Measurements from ENCODE around the gene CASP7.

Gene CASP7

GRCh38 chr10:113665806-113666354, 13.8 kb upstream of the CASP7 start:
- DNase-seq (ENCODE audit: low read depth in 2 of 2, low spot score in 1 of 2): no peak

- DNase-seq (ENCODE audit: low read depth in 2 of 2, low spot score in 1 of 2): no peak
These were observed 12.9 kb upstream of the CASP7 start for GRCh38 chr10:113666682-113667252.

GRCh38 chr10:113680190-113681111, 739 bp downstream of the CASP7 start:
- no peak for DNase-seq (ENCODE audit: low read depth in 2 of 2, low spot score in 1 of 2)

- no peak for DNase-seq (ENCODE audit: low read depth in 2 of 2, low spot score in 1 of 2)
These were observed 2.1 kb downstream of the CASP7 start for GRCh38 chr10:113681533-113682470.

DNA sequence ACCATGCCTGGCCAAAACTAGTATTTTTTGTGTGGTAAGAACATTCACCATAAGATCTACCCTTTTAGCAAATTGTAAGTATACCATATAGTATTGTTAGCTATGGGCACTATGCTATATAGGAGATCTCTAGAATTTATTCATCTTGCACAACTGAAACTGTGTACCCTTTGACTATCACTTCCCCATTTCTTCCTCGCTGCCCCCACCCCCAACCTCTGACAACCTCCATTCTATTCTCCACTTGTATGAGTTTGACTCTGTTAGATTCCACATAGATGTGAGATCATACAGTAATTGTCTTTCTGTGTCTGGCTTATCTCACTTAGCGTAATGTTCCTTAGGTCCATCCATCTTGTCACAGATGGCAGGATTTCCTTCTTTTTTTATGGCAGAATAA, 3.6 kb downstream of the CASP7 start:
- no peak for DNase-seq (ENCODE audit: low read depth in 2 of 2, low spot score in 1 of 2)

DNA sequence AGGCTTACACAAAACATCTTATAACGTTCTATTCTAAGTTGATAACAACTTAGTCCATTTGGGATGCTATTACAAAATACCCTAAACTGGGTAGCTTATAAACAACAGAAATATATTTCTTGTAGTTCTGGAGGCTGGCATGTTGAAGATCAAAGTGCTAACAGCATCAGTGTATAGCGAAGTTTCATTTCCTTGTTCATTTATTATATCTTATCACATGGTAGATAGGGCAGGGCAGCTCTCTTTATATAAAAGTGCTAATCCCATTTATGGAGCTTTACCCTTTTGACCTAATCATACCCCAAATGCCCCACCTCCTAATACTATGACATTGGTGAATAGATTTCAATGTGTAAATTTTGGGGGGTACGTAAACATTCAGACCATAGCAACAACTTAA, 6.3 kb downstream of the CASP7 start:
- DNase-seq (ENCODE audit: low read depth in 2 of 2, low spot score in 1 of 2): no peak

- DNase-seq (ENCODE audit: low read depth in 2 of 2, low spot score in 1 of 2): no peak
These were observed 7.3 kb downstream of the CASP7 start for GRCh38 chr10:113687037-113687436.

- DNase-seq (ENCODE audit: low read depth in 2 of 2, low spot score in 1 of 2): no peak
These were observed 9.3 kb downstream of the CASP7 start for GRCh38 chr10:113689057-113689456.

DNA sequence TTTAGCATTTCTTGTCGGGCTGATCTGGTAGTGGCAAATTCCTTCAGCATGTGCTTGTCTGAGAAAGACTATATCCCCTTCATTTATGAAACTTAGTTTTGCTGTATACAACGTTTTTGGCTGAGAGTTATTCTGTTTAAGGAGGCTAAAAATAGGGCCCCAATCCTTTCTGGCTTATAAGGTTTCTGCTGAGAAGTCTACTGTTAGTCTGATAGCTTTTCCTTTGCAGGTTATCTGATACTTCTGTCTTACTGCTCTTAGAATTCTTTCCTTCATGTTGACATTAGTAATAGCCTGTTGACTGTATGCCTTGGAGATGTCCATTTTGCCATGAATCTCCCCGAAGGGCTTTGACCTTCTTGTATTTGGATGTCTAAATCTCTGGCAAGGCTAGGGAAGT, 9.9 kb downstream of the CASP7 start:
- DNase-seq (ENCODE audit: low read depth in 2 of 2, low spot score in 1 of 2): no peak

DNA sequence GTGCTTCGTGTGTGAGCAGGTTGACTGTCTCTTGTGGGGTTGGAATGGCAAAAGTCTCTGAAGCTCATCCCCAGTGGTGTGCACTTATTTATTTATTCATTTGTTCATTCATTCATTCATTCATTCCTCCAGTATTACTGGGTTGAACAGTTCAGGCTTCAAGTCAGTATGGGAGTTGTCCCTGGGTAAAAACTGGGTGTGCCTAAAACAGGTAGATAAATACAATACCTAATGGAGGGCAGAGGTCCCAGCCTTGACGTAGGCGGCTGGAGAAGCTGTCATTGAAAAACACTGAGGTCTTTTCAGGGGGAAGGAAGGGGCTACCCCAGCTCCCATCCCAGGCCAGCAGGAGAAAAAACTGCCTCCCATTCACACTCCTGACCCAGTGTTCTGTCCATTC, 11.0 kb downstream of the CASP7 start:
- no peak for DNase-seq (ENCODE audit: low read depth in 2 of 2, low spot score in 1 of 2)

DNA sequence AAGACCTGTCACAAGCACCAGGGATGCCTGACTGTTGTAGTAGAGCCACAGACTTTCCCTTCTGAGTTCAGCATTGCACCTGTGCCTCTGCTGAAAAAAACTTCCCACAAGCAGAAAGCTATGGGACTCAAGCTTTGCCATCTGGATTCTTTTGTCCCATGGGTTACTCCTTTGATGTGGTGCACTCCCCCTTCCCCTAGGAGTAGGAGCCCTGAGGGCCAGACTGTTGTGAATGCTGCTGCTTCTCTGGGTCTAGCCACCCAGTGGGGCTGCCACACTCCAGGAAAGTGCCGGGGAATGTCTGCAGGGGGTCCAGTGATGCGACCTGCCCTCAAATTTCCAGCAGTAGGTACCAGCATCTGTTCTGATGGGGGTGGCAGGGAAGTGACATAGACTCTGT, 11.7 kb downstream of the CASP7 start:
- no peak for DNase-seq (ENCODE audit: low read depth in 2 of 2, low spot score in 1 of 2)

DNA sequence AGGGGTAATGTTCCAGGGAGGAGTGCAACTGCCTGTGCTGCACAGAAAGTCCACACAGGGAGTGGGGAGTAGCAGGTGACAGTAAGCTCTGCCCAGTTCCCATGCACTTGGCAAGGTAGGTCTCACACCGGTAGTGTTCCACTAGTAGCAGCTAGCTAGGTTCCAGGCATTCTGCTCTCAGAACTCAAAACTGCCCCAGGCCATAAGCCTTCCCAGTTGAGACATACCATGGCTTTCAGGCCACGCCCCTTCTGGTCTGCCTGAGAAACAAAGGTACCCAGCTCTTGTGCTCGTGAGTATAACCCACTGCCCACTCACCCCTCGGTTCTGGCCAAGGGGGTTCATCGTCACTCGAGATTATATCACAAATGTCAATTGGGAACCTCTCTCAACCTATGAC, 12.6 kb downstream of the CASP7 start:
- DNase-seq (ENCODE audit: low read depth in 2 of 2, low spot score in 1 of 2): no peak

DNA sequence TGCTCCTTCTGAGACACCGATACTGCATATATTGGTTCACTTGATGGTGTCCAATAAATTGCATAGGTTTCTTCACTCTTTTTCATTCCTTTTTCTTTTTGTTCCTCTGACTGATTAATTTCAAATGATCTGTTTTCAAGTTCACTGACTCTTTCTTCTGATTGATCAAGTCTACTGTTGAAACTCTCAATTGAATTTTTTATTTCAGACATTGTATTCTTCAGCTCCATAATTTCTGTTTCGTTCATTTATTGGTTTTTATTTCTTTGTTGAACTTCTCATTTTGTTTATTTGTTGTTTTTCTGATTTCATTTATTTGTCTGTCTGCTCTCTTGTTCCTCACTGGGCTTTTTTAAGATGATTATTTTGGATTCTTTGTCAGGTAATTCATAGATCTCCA, 13.6 kb downstream of the CASP7 start:
- DNase-seq (ENCODE audit: low read depth in 2 of 2, low spot score in 1 of 2): no peak

GRCh38 chr10:113695691-113696090, 16.0 kb downstream of the CASP7 start:
- DNase-seq (ENCODE audit: low read depth in 2 of 2, low spot score in 1 of 2): no peak

DNA sequence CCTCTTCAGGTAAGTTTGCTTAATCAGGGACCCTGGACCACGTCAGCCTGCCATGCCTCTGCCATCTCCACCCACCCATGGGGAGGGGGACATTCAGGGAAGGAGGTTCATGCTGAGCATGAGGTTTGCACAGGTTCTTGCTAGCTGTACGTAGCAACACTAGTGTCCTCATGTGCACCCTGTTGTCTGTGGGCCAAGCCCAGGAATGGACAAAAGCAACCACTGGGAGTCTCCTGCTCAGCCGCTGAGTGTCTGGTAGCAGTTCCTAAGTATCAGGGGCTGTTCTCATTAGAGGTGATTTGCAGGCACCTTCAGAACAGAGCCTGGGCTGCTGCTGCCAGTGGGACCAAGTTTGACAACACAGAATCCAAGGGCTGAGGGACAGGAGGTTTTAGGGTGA, 17.9 kb downstream of the CASP7 start:
- DNase-seq (ENCODE audit: low read depth in 2 of 2, low spot score in 1 of 2): no peak

- DNase-seq (ENCODE audit: low read depth in 2 of 2, low spot score in 1 of 2): no peak
These were observed 25.1 kb downstream of the CASP7 start for GRCh38 chr10:113704637-113705343.

DNA sequence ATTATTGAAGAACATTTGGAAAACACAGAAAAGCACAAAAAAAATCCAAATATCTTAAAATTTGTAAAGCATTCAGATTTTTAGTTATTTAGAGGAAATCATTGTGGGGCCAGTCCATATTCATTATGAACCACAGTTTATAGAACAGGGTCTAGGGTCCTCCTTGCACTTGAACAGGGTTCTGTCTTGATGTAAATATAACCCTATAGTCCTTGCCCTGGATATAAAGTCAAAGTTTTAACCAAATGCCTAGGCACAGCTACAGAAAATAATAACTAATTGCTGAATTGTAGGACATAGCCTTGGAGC, 25.6 kb downstream of the CASP7 start:
- no peak for DNase-seq (ENCODE audit: low read depth in 2 of 2, low spot score in 1 of 2)

- DNase-seq (ENCODE audit: low read depth in 2 of 2, low spot score in 1 of 2): no peak
These were observed 26.9 kb downstream of the CASP7 start for GRCh38 chr10:113706623-113707022.

- DNase-seq (ENCODE audit: low read depth in 2 of 2, low spot score in 1 of 2): no peak
These were observed 28.9 kb downstream of the CASP7 start for GRCh38 chr10:113708640-113709039.

DNA sequence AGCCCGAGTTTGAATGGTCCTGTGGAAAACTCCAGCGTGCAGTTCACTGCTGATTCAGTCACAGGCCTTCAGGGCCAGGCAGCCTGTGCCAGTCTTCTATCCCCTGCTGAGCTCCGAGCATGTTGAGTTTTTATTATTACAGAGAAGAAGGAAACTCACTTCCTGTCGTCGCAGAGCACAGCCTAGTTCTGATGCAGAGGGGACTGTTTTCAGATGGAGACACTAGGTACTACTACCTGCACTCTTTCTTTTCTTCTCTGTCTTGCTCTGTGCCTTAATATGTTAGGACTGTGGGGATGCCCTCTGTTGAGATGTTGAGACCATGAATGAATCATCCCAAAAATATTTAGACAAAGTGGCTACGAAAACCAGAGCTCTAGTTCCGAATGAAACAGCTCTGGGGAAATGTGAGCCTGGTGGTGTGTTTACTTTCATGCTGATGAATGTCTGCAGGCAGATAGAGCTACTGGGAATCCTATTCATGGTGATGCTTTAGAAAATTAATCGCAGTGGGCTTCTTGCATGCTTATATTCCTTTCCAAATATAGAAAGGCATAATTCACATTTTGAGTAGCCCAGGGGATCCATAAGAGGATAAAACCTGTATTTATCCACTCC, 29.6 kb downstream of the CASP7 start:
- DNase-seq (ENCODE audit: low read depth in 2 of 2, low spot score in 1 of 2): no peak

- DNase-seq (ENCODE audit: low read depth in 2 of 2, low spot score in 1 of 2): no peak
These were observed 31.4 kb downstream of the CASP7 start for GRCh38 chr10:113711142-113711541.

Data from stimulated activated CD8-positive, alpha-beta memory T cell treated with anti-CD3 and anti-CD28 coated beads, Interleukin-4, amount 100 ng/mL, for 1 hour (primary cell).